Measurements from ENCODE around the gene ARL2.

GRCh38 chr11:65027213-65028067 lies 13.5 kb downstream of the ARL2 start, which contains the start of gene SNX15:
- peak; percentile 44 for TF ChIP-seq CTCF (IDR thresholded peaks at IDR 0.05; ENCODE audit: low read length)
- no peak for TF ChIP-seq EZH2 (optimal IDR thresholded peaks at IDR 0.05; ENCODE audit: low read depth, low read length)
- no peak for TF ChIP-seq EZH2phosphoT487 (IDR thresholded peaks at IDR 0.05; ENCODE audit: low read length)
